GM12892 (cell line): ENCODE data around the gene ALK.

Experiments used
- POLR2A ChIP-seq: IDR thresholded peaks from 2 replicates; pipeline ENCODE4 v1.6.1; 2011; ENCODE audit warnings: low read depth, low read length, control low read depth
- POLR2AphosphoS5 ChIP-seq: IDR thresholded peaks from 2 replicates; pipeline ENCODE4 v1.6.1; 2011; ENCODE audit warnings: low read depth, low read length, control low read depth
- TAF1 ChIP-seq: IDR thresholded peaks from 2 replicates; pipeline ENCODE4 v1.6.1; 2011; ENCODE audit warnings: low read depth, mild to moderate bottlenecking, control low read depth, low read length, borderline replicate concordance

DNA sequence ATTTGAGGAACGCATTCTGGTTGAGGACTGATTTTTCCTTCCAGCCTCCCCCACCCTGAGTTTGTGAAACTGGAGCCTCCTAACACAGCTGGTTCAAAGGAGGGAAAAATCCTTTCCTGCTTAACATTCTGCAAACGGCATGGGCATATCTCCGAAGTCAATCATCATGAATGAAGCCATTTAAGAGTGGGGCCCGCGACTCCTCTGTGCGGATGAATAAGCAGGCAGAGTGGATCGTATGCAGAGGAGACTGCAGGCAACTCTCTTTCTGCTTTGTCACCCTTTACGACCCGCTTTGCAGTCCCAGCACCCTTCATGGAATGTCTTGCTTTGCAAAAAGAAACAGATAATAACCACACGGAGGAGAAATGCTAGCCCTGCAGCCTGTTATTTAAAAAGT is 500.9 kb downstream of the ALK start:
- TF ChIP-seq POLR2A, result no peak
- no peak for TF ChIP-seq POLR2AphosphoS5
- TF ChIP-seq TAF1, result no peak
